ENCODE measurements around the gene FXYD3. TPM values are rescaled to one million over a fixed set of nuclear protein-coding genes. Genes with fewer than 3 reads are reported as not detected.

The FXYD3 gene
- total RNA-seq, 6 donors from 2014 or later: 94.3 to 236 (median 195) TPM

GRCh38 chr19:35159606-35160005 lies 44.0 kb downstream of the FXYD3 start:
- H3K4me1 ChIP-seq: peaks cover 7 to 19% (median 16%) of the 10 kb centered on the region in 4 donors
- no peak overlapping the region for H3K27ac ChIP-seq
- H3K36me3 ChIP-seq: peaks cover 20 to 79% (median 51%) of the 10 kb centered on the region in 4 donors
- H3K9me3 ChIP-seq: peaks cover 0 to 17% (median 9%) of the 10 kb centered on the region in 4 donors
- ATAC-seq (ENCODE audit: low FRiP score in 2 of 2) (no peak), DNase-seq (no peak)
- no peak overlapping the region for H3K4me3 ChIP-seq
- H3K27me3 ChIP-seq: no peaks in the 10 kb centered on the region
- TF ChIP-seq EP300 (IDR thresholded peaks at IDR 0.05) (no peak), POLR2AphosphoS5 (IDR thresholded peaks at IDR 0.05) (no peak), CTCF (IDR thresholded peaks at IDR 0.05) (no peak), POLR2A (IDR thresholded peaks at IDR 0.05) (no peak)
- 87% methylated on average over 6 to 8 of the region's 8 CpGs for WGBS, 2 donors

DNA sequence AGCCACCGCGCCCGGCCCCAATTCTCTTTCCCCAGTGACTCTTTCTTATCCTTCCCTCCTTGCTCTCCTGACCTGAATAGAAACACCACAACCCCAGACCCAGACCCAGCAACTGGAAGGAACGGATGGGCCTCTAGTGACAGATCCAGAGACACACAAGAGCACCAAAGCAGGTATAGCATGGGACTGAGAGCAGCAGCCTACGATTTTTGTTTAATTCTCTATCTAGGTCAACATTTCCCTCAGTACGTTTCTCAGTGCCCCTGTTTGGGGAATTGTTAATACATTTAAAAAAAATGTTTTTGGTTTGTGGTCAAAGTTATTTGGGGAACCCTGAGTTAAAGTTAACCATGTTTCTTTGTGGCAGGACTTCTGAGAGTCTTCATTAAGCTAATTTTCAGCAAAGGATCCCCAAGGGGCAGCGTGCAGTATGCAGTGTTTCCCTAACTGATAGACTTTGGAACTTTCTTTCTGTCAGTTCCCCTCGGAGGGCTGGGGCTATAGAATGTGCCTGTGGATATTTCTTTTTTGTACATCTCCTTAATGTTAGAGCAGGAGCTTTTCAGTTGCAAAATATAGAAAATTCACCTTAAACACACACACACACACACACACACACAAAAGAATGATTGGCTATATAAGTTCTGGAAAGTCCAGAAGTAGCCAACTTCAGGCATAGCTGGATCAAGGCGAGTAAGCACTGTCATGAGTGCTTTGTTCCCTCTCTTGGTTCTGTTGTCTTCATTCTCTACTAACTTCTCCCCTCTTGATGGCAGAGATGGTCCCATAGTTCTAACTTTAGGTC lies 45.2 kb downstream of the FXYD3 start:
- ATAC-seq (ENCODE audit: low FRiP score in 2 of 2): no peak
- no peak for TF ChIP-seq POLR2A (IDR thresholded peaks at IDR 0.05)
- no peak for TF ChIP-seq CTCF (IDR thresholded peaks at IDR 0.05)
- no peak for TF ChIP-seq POLR2AphosphoS5 (IDR thresholded peaks at IDR 0.05)
- no peak for TF ChIP-seq EP300 (IDR thresholded peaks at IDR 0.05)
- Histone ChIP-seq H3K4me1 (peaks cover 5 to 9% (median 7%) of the 10 kb centered on the region in 4 donors), H3K27me3 (no peaks in the 10 kb centered on the region), H3K4me3 (no peak overlapping the region), H3K36me3 (peaks cover 23 to 91% (median 62%) of the 10 kb centered on the region in 4 donors), H3K27ac (no peak overlapping the region), H3K9me3 (peaks cover 3 to 28% (median 14%) of the 10 kb centered on the region in 4 donors)
- no peak for DNase-seq
- WGBS, 2 donors: 96% methylated on average over 9 of the region's 9 CpGs

DNA sequence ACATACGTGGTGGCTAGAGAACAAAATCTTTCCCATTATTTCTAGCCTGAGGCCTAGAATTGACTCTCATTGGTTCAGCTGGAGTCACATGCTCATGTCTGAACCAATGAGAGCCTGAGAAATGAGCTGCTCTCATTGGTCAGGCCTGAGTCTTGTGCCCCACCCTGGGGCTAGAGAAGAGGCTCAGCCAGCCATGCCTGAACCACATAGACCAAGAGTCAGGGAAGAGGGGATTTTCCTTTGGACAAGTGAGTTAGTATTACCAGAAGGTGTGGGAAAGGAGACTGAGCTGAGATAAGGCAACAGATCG lies 45.8 kb downstream of the FXYD3 start:
- no peak overlapping the region for H3K27ac ChIP-seq
- 93 to 100% methylated on average over 2 of the region's 2 CpGs for WGBS, 2 donors
- H3K27me3 ChIP-seq: no peaks in the 10 kb centered on the region
- no peak for TF ChIP-seq POLR2AphosphoS5 (IDR thresholded peaks at IDR 0.05)
- TF ChIP-seq CTCF (IDR thresholded peaks at IDR 0.05): no peak
- TF ChIP-seq EP300 (IDR thresholded peaks at IDR 0.05): no peak
- TF ChIP-seq POLR2A (IDR thresholded peaks at IDR 0.05): no peak
- H3K4me3 ChIP-seq: no peak overlapping the region
- H3K9me3 ChIP-seq: peaks cover 8 to 33% (median 20%) of the 10 kb centered on the region in 4 donors
- H3K36me3 ChIP-seq: peaks cover 28 to 97% (median 68%) of the 10 kb centered on the region in 4 donors
- ATAC-seq (ENCODE audit: low FRiP score in 2 of 2): no peak
- DNase-seq: no peak
- H3K4me1 ChIP-seq: peaks cover 0 to 4% (median 2%) of the 10 kb centered on the region in 4 donors

DNA sequence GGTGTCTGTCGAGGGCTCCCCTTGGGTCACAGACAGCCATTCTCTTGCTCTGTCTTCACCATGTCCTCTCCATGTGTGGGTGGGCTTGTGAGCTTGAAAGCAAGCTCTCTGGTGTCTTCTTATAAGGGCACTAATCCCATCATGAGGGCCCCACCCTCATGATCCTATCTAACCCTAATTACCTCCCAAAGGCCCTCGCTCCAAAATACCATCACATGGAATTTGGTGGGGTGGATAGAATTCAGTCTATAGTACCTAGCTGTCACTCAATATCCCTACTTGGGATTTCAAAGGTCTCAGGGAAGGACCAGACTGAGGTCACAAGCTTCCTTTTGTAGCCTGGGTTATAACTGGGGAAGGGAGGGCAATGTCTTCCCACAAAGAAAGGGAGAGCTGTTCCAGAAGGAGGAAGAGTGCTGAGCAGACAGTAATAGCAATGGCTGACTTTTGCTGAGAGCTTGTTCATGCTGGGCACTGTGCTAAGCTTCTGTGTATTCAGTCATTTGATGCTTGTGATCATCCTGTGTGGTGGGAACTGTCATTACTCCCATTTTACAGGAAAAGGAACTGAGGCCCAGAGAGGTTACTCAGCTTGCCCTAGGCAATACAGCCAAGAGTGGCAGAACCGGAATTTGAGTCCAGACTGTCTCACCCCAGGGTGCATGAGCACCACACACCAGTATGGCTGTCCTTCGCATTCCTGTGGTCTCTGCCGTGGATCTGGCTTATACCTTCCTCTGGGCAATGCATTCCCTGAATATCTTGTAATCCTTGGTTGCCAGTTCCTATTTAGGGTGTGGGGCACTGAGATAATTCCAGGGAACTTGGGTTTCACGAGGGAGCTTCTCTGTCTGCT lies 47.1 kb downstream of the FXYD3 start:
- H3K27ac ChIP-seq: no peak overlapping the region
- peaks cover 8 to 38% (median 23%) of the 10 kb centered on the region in 4 donors for H3K9me3 ChIP-seq
- TF ChIP-seq POLR2A (IDR thresholded peaks at IDR 0.05) (no peak), CTCF (IDR thresholded peaks at IDR 0.05) (no peak), POLR2AphosphoS5 (IDR thresholded peaks at IDR 0.05) (no peak), EP300 (IDR thresholded peaks at IDR 0.05) (no peak)
- DNase-seq: no peak
- H3K27me3 ChIP-seq: no peaks in the 10 kb centered on the region
- H3K4me3 ChIP-seq: no peak overlapping the region
- no peaks in the 10 kb centered on the region for H3K4me1 ChIP-seq
- 96 to 98% methylated on average over 4 to 6 of the region's 6 CpGs for WGBS, 2 donors
- ATAC-seq (ENCODE audit: low FRiP score in 2 of 2): no peak
- peaks cover 30 to 98% (median 78%) of the 10 kb centered on the region in 4 donors for H3K36me3 ChIP-seq
